ENCODE results near the gene TMEM132D. TPM values are rescaled to one million over a fixed set of nuclear protein-coding genes. Genes with fewer than 3 reads are reported as not detected.

Gene TMEM132D
- total and polyA plus RNA-seq, 2 of the 8 experiments (the other 6 are each of a cell fraction or from before 2014, with no cell fraction given): 3.5 to 10.1 TPM

- Histone ChIP-seq H4K5ac (ENCODE audit: insufficient read length, low read depth, low read length) (no peak overlapping the region), H2BK120ac (replicated peaks; ENCODE audit: low read depth, low read length) (no peak overlapping the region), H3K27me3 (replicated peaks in 1 of 4; ENCODE audit: control insufficient read depth in 3 of 4, extremely low read depth in 1 of 4, insufficient read depth in 3 of 4, low read length in 3 of 4) (no peaks in the 10 kb centered on the region), H3K79me1 (ENCODE audit: low read depth, low read length) (no peaks in the 10 kb centered on the region; the same call in 1 of the 2 replicates), H2BK15ac (ENCODE audit: low read length) (no peak overlapping the region), H3K4ac (replicated peaks; ENCODE audit: insufficient read length, low read depth, low read length) (no peak overlapping the region), H3K23ac (ENCODE audit: insufficient read length) (no peak overlapping the region), H3K56ac (replicated peaks; ENCODE audit: insufficient read length, low read depth, low read length) (no peak overlapping the region), H3K27ac (ENCODE audit: low read depth, low read length) (no peak overlapping the region), H4K8ac (ENCODE audit: extremely low read depth, insufficient read depth, low read length) (no peak overlapping the region), H3K4me2 (ENCODE audit: insufficient read depth in 1 of 2, low read depth in 2 of 2, low read length in 2 of 2) (no peak overlapping the region), H2BK12ac (ENCODE audit: low read depth, low read length) (no peak overlapping the region), H2BK5ac (ENCODE audit: low read depth, low read length) (no peak overlapping the region), H3K14ac (ENCODE audit: insufficient read length) (no peak overlapping the region), H3K79me2 (ENCODE audit: control insufficient read depth in 1 of 2, insufficient read depth in 2 of 2, low read length in 2 of 2) (no peaks in the 10 kb centered on the region), H2AK5ac (ENCODE audit: low read depth, low read length) (no peak overlapping the region), H4K91ac (replicated peaks; ENCODE audit: insufficient read length, low read length) (no peak overlapping the region), H2AFZ (ENCODE audit: low read length) (no peak overlapping the region), H3K9ac (replicated peaks in 1 of 4; ENCODE audit: extremely low read depth in 1 of 4, low read depth in 3 of 4, low read length in 3 of 4) (no peak overlapping the region), H2BK20ac (ENCODE audit: low read length) (no peak overlapping the region), H3K4me3 (ENCODE audit: extremely low read depth in 1 of 4, insufficient read depth in 2 of 4, low read depth in 3 of 4, low read length in 4 of 4) (no peak overlapping the region), H3K9me3 (ENCODE audit: insufficient read depth in 2 of 2, low read depth in 1 of 2, low read length in 1 of 2) (no peaks in the 10 kb centered on the region), H3K36me3 (ENCODE audit: control insufficient read depth in 2 of 4, insufficient read depth in 4 of 4, low read length in 3 of 4) (no peaks in the 10 kb centered on the region), H3K18ac (ENCODE audit: extremely low read depth, low read length) (no peak overlapping the region), H3K23me2 (ENCODE audit: low read depth, low read length) (no peaks in the 10 kb centered on the region; the same call in 1 of the 2 replicates), H4K20me1 (replicated peaks in 1 of 2; ENCODE audit: control insufficient read depth in 1 of 2, insufficient read depth in 2 of 2, low read length in 2 of 2) (no peaks in the 10 kb centered on the region), H3K4me1 (replicated peaks in 1 of 4; ENCODE audit: control insufficient read depth in 3 of 4, insufficient read depth in 4 of 4, low read length in 3 of 4) (no peaks in the 10 kb centered on the region)
- CTCF ChIA-PET (ENCODE audit: partially characterized antibody): interaction anchor here (1.2 kb wide), 1 partner anchor 12 kb away, joined by 3 read pairs; no protein-coding TSS in a partner anchor
- POLR2A ChIA-PET (ENCODE audit: partially characterized antibody): no interaction called here
- no peak for DNase-seq (ENCODE audit: low read depth in 1 of 2, low spot score in 2 of 2)
- TF ChIP-seq TAF1 (IDR thresholded peaks at IDR 0.05; ENCODE audit: low read depth, low read length) (no peak), BRCA1 (IDR thresholded peaks at IDR 0.05; ENCODE audit: low read depth, low read length) (no peak), NANOG (IDR thresholded peaks at IDR 0.05; ENCODE audit: insufficient read depth, low read depth, low read length, poor library complexity, severe bottlenecking) (no peak), HDAC2 (IDR thresholded peaks at IDR 0.05; ENCODE audit: borderline replicate concordance in 1 of 2, low read depth in 2 of 2, low read length in 2 of 2) (no peak), CHD1 (IDR thresholded peaks at IDR 0.05; ENCODE audit: low read depth, low read length) (no peak), POLR2AphosphoS5 (IDR thresholded peaks at IDR 0.05; ENCODE audit: low read depth, low read length) (no peak), TBP (IDR thresholded peaks at IDR 0.05; ENCODE audit: low read depth, low read length) (no peak), BACH1 (IDR thresholded peaks at IDR 0.05; ENCODE audit: low read length) (no peak), JUN (IDR thresholded peaks at IDR 0.05; ENCODE audit: low read depth, low read length) (no peak), EZH2 (IDR thresholded peaks at IDR 0.05; ENCODE audit: low read depth, low read length, severe bottlenecking) (no peak), SUZ12 (IDR thresholded peaks at IDR 0.05; ENCODE audit: low read length) (no peak), GTF2F1 (IDR thresholded peaks at IDR 0.05; ENCODE audit: borderline replicate concordance, low read depth, low read length) (no peak), CREB1 (IDR thresholded peaks at IDR 0.05) (no peak), SIN3A (conservative IDR thresholded peaks at IDR 0.05 in 1 of 2, IDR thresholded peaks at IDR 0.05 in 1 of 2; ENCODE audit: low read depth in 1 of 2, low read length in 2 of 2) (no peak), FOSL1 (IDR thresholded peaks at IDR 0.05; ENCODE audit: insufficient read depth, low read depth, low read length) (no peak)
- FAIRE-seq: no peak
- 87% methylated on average over 3 of the region's 3 CpGs; no CpG with 5 or more reads in 1 of the 2 experiments for WGBS, 2 experiments (ENCODE audit: extremely low coverage in 1 of 2, insufficient coverage in 1 of 2, insufficient read length in 1 of 2, insufficient replicate concordance in 2 of 2, low coverage in 1 of 2, low lambda C conversion rate in 2 of 2, missing lambda C conversion rate in 1 of 2)
These were observed 437.3 kb downstream of the TMEM132D start for GRCh38 chr12:129466499-129466898.

All from H1 (cell line).